Transverse colon (tissue), 3 donors: Measurements from ENCODE around the gene TJP2.

ENCODE experiments used
- POLR2A ChIP-seq: fragments of 450-650 bp; IDR thresholded peaks from one replicate; pipeline ENCODE4 v1.6.1; 2016; ENCODE audit warnings: antibody characterized with exemption, mild to moderate bottlenecking, moderate library complexity
- POLR2AphosphoS5 ChIP-seq, 3 donors: sonication (generic); formaldehyde crosslinking; IDR thresholded peaks; one replicate each; pipeline ENCODE4 v1.6.1; 2016; ENCODE audit warnings: antibody characterized with exemption in 3 of 3

DNA sequence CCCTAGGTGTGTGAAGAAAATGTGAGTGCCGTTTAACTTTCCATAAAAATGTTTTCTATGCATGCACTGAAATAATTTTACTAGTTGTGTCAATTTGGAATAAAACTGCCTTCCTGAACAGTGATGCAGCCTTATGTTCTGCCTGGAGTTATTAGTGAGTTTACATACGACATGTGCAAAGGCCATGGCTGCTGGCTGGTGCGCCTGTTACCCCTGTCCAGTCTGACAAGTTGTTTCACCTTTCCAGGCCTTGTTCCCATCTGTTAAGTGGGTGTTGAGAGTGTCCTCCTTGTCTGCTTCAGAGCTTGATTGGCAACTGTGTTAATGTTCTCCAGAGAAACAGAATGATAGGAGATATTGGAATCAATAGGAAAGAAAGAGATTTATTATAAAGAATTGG is 60.6 kb downstream of the TJP2 start:
- TF ChIP-seq POLR2AphosphoS5 (IDR thresholded peaks at IDR 0.05) (no peak), POLR2A (no peak)
